ENCODE data around the gene PADI3. TPM values are rescaled to one million over a fixed set of nuclear protein-coding genes. Genes with fewer than 3 reads are reported as not detected.

Gene PADI3
- not detected in 2 replicates for total RNA-seq

GRCh38 chr1:17248781-17249180, at the start of gene PADI3:
Gene PADI3 (plus strand): TSS chr1:17249098. CDS start chr1:17249138, 40 bp downstream.
- no peak for DNase-seq (ENCODE audit: low spot score)
- Mint-ChIP-seq H3K36me3 (ENCODE audit: low read depth) (no peaks in the 10 kb centered on the region), H3K27me3 (ENCODE audit: insufficient read depth) (peaks cover 3% of the 10 kb centered on the region), H3K27ac (no peak within 1 kb of the TSS), H3K4me1 (ENCODE audit: low read depth) (no peaks in the 10 kb centered on the region), H3K9me3 (no peaks in the 10 kb centered on the region), H3K4me3 (no peak within 1 kb of the TSS)
- intact Hi-C loops (cut with micrococcal nuclease): no loop called here

- Mint-ChIP-seq H3K9me3 (no peaks in the 10 kb centered on the region), H3K27ac (no peak overlapping the region), H3K4me3 (no peak overlapping the region), H3K27me3 (ENCODE audit: insufficient read depth) (peaks cover 7% of the 10 kb centered on the region), H3K36me3 (ENCODE audit: low read depth) (peaks cover 2% of the 10 kb centered on the region), H3K4me1 (ENCODE audit: low read depth) (peaks cover 20% of the 10 kb centered on the region)
- no peak for DNase-seq (ENCODE audit: low spot score)
- intact Hi-C loops (cut with micrococcal nuclease): no loop called here
These were observed 49.4 kb upstream of the PADI3 start for GRCh38 chr1:17199267-17200044.

GRCh38 chr1:17200246-17200645, 48.7 kb upstream of the PADI3 start:
- Mint-ChIP-seq H3K9me3 (no peaks in the 10 kb centered on the region), H3K4me3 (no peak overlapping the region), H3K36me3 (ENCODE audit: low read depth) (peaks cover 2% of the 10 kb centered on the region), H3K27ac (peak overlapping the region; percentile 40), H3K4me1 (ENCODE audit: low read depth) (peaks cover 20% of the 10 kb centered on the region), H3K27me3 (ENCODE audit: insufficient read depth) (peaks cover 7% of the 10 kb centered on the region)
- no peak for DNase-seq (ENCODE audit: low spot score)
- intact Hi-C loops (cut with micrococcal nuclease): no loop called here

- peaks cover 20% of the 10 kb centered on the region for H3K4me1 Mint-ChIP-seq (ENCODE audit: low read depth)
- H3K27ac Mint-ChIP-seq: no peak overlapping the region
- H3K27me3 Mint-ChIP-seq (ENCODE audit: insufficient read depth): peaks cover 7% of the 10 kb centered on the region
- H3K9me3 Mint-ChIP-seq: no peaks in the 10 kb centered on the region
- DNase-seq (ENCODE audit: low spot score): no peak
- no peak overlapping the region for H3K4me3 Mint-ChIP-seq
- intact Hi-C loops (cut with micrococcal nuclease): no loop called here
- H3K36me3 Mint-ChIP-seq (ENCODE audit: low read depth): peaks cover 2% of the 10 kb centered on the region
These were observed 48.1 kb upstream of the PADI3 start for GRCh38 chr1:17200756-17201155.

GRCh38 chr1:17201201-17202021, 47.5 kb upstream of the PADI3 start:
- H3K4me3 Mint-ChIP-seq: peak overlapping the region; percentile 27
- intact Hi-C loops (cut with micrococcal nuclease): no loop called here
- H3K27me3 Mint-ChIP-seq (ENCODE audit: insufficient read depth): peaks cover 7% of the 10 kb centered on the region
- H3K9me3 Mint-ChIP-seq: no peaks in the 10 kb centered on the region
- peaks cover 20% of the 10 kb centered on the region for H3K4me1 Mint-ChIP-seq (ENCODE audit: low read depth)
- DNase-seq (ENCODE audit: low spot score): no peak
- peaks cover 2% of the 10 kb centered on the region for H3K36me3 Mint-ChIP-seq (ENCODE audit: low read depth)
- peak overlapping the region; percentile 33 for H3K27ac Mint-ChIP-seq

GRCh38 chr1:17204546-17205440, 44.1 kb upstream of the PADI3 start, which contains the start of gene PADI1:
Gene PADI1 (plus strand): TSS chr1:17205128. CDS start chr1:17205218, 90 bp downstream.
- H3K27ac Mint-ChIP-seq: no peak within 1 kb of the TSS
- H3K9me3 Mint-ChIP-seq: no peaks in the 10 kb centered on the region
- peaks cover 29% of the 10 kb centered on the region for H3K4me1 Mint-ChIP-seq (ENCODE audit: low read depth)
- H3K4me3 Mint-ChIP-seq: no peak within 1 kb of the TSS
- no peak for DNase-seq (ENCODE audit: low spot score)
- intact Hi-C loops (cut with micrococcal nuclease): no loop called here
- peaks cover 2% of the 10 kb centered on the region for H3K36me3 Mint-ChIP-seq (ENCODE audit: low read depth)
- H3K27me3 Mint-ChIP-seq (ENCODE audit: insufficient read depth): peaks cover 8% of the 10 kb centered on the region

- peaks cover 2% of the 10 kb centered on the region for H3K36me3 Mint-ChIP-seq (ENCODE audit: low read depth)
- H3K27me3 Mint-ChIP-seq (ENCODE audit: insufficient read depth): peaks cover 8% of the 10 kb centered on the region
- no peak for DNase-seq (ENCODE audit: low spot score)
- intact Hi-C loops (cut with micrococcal nuclease): no loop called here
- H3K4me3 Mint-ChIP-seq: no peak overlapping the region
- no peaks in the 10 kb centered on the region for H3K9me3 Mint-ChIP-seq
- H3K4me1 Mint-ChIP-seq (ENCODE audit: low read depth): peaks cover 29% of the 10 kb centered on the region
- no peak overlapping the region for H3K27ac Mint-ChIP-seq
These were observed 43.2 kb upstream of the PADI3 start for GRCh38 chr1:17205652-17206051.

- no peak for DNase-seq (ENCODE audit: low spot score)
- Mint-ChIP-seq H3K4me3 (no peak overlapping the region), H3K27ac (no peak overlapping the region), H3K27me3 (ENCODE audit: insufficient read depth) (peaks cover 8% of the 10 kb centered on the region), H3K9me3 (no peaks in the 10 kb centered on the region), H3K4me1 (ENCODE audit: low read depth) (peaks cover 23% of the 10 kb centered on the region), H3K36me3 (ENCODE audit: low read depth) (peaks cover 2% of the 10 kb centered on the region)
- intact Hi-C loops (cut with micrococcal nuclease): no loop called here
These were observed 42.7 kb upstream of the PADI3 start for GRCh38 chr1:17206196-17206595.

GRCh38 chr1:17207046-17207445, 41.9 kb upstream of the PADI3 start:
- DNase-seq (ENCODE audit: low spot score): no peak
- intact Hi-C loops (cut with micrococcal nuclease): no loop called here
- Mint-ChIP-seq H3K27me3 (ENCODE audit: insufficient read depth) (peaks cover 8% of the 10 kb centered on the region), H3K36me3 (ENCODE audit: low read depth) (peaks cover 2% of the 10 kb centered on the region), H3K4me3 (no peak overlapping the region), H3K27ac (peak overlapping the region; percentile 15), H3K4me1 (ENCODE audit: low read depth) (peaks cover 15% of the 10 kb centered on the region), H3K9me3 (no peaks in the 10 kb centered on the region)

- peaks cover 17% of the 10 kb centered on the region for H3K4me1 Mint-ChIP-seq (ENCODE audit: low read depth)
- H3K27me3 Mint-ChIP-seq (ENCODE audit: insufficient read depth): peaks cover 10% of the 10 kb centered on the region
These were observed 41.4 kb upstream of the PADI3 start for GRCh38 chr1:17207540-17207939.

GRCh38 chr1:17207966-17208418, 40.9 kb upstream of the PADI3 start:
- peak; percentile 10 for DNase-seq (ENCODE audit: low spot score)
- no peak overlapping the region for H3K4me3 Mint-ChIP-seq
- peaks cover 21% of the 10 kb centered on the region for H3K4me1 Mint-ChIP-seq (ENCODE audit: low read depth)
- no peaks in the 10 kb centered on the region for H3K9me3 Mint-ChIP-seq
- intact Hi-C loops (cut with micrococcal nuclease): no loop called here
- no peaks in the 10 kb centered on the region for H3K36me3 Mint-ChIP-seq (ENCODE audit: low read depth)
- no peak overlapping the region for H3K27ac Mint-ChIP-seq
- H3K27me3 Mint-ChIP-seq (ENCODE audit: insufficient read depth): peaks cover 14% of the 10 kb centered on the region

More at GRCh38 chr1:17207540-17207939, 41.4 kb upstream of the PADI3 start:
- intact Hi-C loops (cut with micrococcal nuclease): no loop called here
- Mint-ChIP-seq H3K36me3 (ENCODE audit: low read depth) (peaks cover 2% of the 10 kb centered on the region), H3K27ac (no peak overlapping the region), H3K9me3 (no peaks in the 10 kb centered on the region), H3K4me3 (no peak overlapping the region)
- DNase-seq (ENCODE audit: low spot score): no peak

GRCh38 chr1:17208546-17208945, 40.4 kb upstream of the PADI3 start:
- intact Hi-C loops (cut with micrococcal nuclease): no loop called here
- no peak for DNase-seq (ENCODE audit: low spot score)
- no peaks in the 10 kb centered on the region for H3K36me3 Mint-ChIP-seq (ENCODE audit: low read depth)
- no peak overlapping the region for H3K27ac Mint-ChIP-seq
- peaks cover 27% of the 10 kb centered on the region for H3K4me1 Mint-ChIP-seq (ENCODE audit: low read depth)
- no peak overlapping the region for H3K4me3 Mint-ChIP-seq
- peaks cover 20% of the 10 kb centered on the region for H3K27me3 Mint-ChIP-seq (ENCODE audit: insufficient read depth)
- no peaks in the 10 kb centered on the region for H3K9me3 Mint-ChIP-seq
